Fibroblast of lung (primary cell): ENCODE results near the gene MAGEB3. TPM values are rescaled to one million over a fixed set of nuclear protein-coding genes. Genes with fewer than 3 reads are reported as not detected.
"Not testable (repeated sequence)": the region's sequence is repeated elsewhere in the genome, so short reads cannot be mapped to it uniquely, and the experiment has no call there.

ENCODE experiments used
- DNase-seq, 2 donors: peaks; one replicate each; pipeline versions ENCODE4 v3.0.0 to v3.0.0-alpha.2; 2010; ENCODE audit warnings: low read depth in 2 of 2
- H2AFZ ChIP-seq: 2 replicates; pipeline ENCODE4 v1.5.1; 2012; ENCODE audit warnings: low read length, control low read depth, inconsistent platforms
- H3K27ac ChIP-seq: 2 replicates; pipeline ENCODE4 v1.5.1; 2011; ENCODE audit warnings: low read length, control low read depth; ENCODE audit not compliant: insufficient read depth
- H3K27me3 ChIP-seq: 2 replicates; pipeline ENCODE4 v1.5.1; 2011; ENCODE audit warnings: mild to moderate bottlenecking, low read length; ENCODE audit not compliant: control insufficient read depth, insufficient read depth
- H3K36me3 ChIP-seq: 2 replicates; pipeline ENCODE4 v1.5.1; 2011; ENCODE audit warnings: low read length; ENCODE audit not compliant: control insufficient read depth, insufficient read depth
- H3K4me1 ChIP-seq: 2 replicates; pipeline ENCODE4 v1.5.1; 2011; ENCODE audit warnings: low read length; ENCODE audit not compliant: control insufficient read depth, insufficient read depth; ENCODE audit errors: extremely low read depth
- H3K4me2 ChIP-seq: 2 replicates; pipeline ENCODE4 v1.5.1; 2011; ENCODE audit warnings: low read length, control low read depth; ENCODE audit not compliant: insufficient read depth; ENCODE audit errors: extremely low read depth
- H3K4me3 ChIP-seq, 4 experiments: fragments of 200-600 bp in 1 of 4; sonication (generic) in 1 of 4; replicated peaks in 1 of 4; 2 replicates each; pipeline ENCODE4 v1.5.1; 2011 to 2016; ENCODE audit warnings: low read length in 4 of 4, low read depth in 3 of 4, mild to moderate bottlenecking in 3 of 4, control low read depth in 2 of 4, inconsistent platforms in 1 of 4, mixed read lengths in 1 of 4; ENCODE audit not compliant: insufficient read depth in 1 of 4; ENCODE audit errors: control extremely low read depth in 1 of 4
- H3K79me2 ChIP-seq: 2 replicates; pipeline ENCODE4 v1.5.1; 2012; ENCODE audit warnings: mild to moderate bottlenecking, low read length, inconsistent platforms; ENCODE audit not compliant: control insufficient read depth, insufficient read depth
- H3K9ac ChIP-seq: 2 replicates; pipeline ENCODE4 v1.5.1; 2011; ENCODE audit warnings: mild to moderate bottlenecking, low read length, control low read depth; ENCODE audit not compliant: insufficient read depth
- H3K9me3 ChIP-seq: 2 replicates; pipeline ENCODE4 v1.5.1; 2012; ENCODE audit warnings: low read depth, low read length; ENCODE audit not compliant: control insufficient read depth, insufficient read depth
- H4K20me1 ChIP-seq: 2 replicates; pipeline ENCODE4 v1.5.1; 2011; ENCODE audit warnings: low read length; ENCODE audit not compliant: control insufficient read depth, insufficient read depth; ENCODE audit errors: extremely low read depth
- EZH2 ChIP-seq: IDR thresholded peaks from 2 replicates; pipeline ENCODE4 v1.5.1; 2012; ENCODE audit warnings: low read length, control low read depth, mild to moderate bottlenecking; ENCODE audit errors: missing control alignments
- polyA plus RNA-seq, 2 donors: library from polyadenylated mRNA; depleted of rRNA in 1 of 2; stranded (reverse) in 1 of 2; unstranded in 1 of 2; fragments of >200 nt; gene quantifications; 2 replicates each; pipeline ENCODE4 v1.2.1, GENCODE V29; 2011 to 2012; ENCODE audit warnings: missing spikeins in 1 of 2
- total RNA-seq: library from RNA; depleted of rRNA; stranded (reverse); fragments of >200 nt; gene quantifications from 2 replicates; pipeline ENCODE4 v1.2.1, GENCODE V29; 2014
- TF ChIP-seq, protein P1 (sequence below), 2 donors: IDR thresholded peaks in 1 of 2; conservative IDR thresholded peaks in 1 of 2; 1 replicate in 1 of 2; 2 replicates in 1 of 2; pipeline ENCODE4 v1.5.1; 2011 to 2012; ENCODE audit warnings: low read length in 2 of 2, control low read depth in 1 of 2, inconsistent platforms in 1 of 2, low read depth in 1 of 2, mild to moderate bottlenecking in 1 of 2

The MAGEB3 gene
- total and polyA plus RNA-seq, 2 donors (not counting 1 experiment from before 2014, with no cell fraction given) = not detected

DNA sequence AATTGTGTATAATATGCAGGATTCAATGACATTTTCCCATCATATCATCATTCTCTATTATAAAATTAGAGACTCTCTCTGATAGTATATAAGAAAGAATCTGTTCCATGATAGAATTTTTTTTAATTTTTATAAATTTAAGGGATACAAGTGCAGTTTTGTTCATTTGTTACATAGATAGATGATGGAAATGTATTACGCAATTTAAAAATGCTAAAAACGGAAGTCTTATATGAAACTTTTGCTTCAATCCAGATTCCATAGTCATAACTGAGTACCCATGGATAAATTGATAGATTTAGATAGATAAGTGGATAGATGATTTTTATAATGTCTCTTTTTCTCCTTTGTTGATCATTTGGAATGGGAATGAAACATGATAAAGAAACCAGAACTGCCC is 40.0 kb upstream of the MAGEB3 start:
- Histone ChIP-seq H3K4me2 (no peak overlapping the region), H3K9ac (no peak overlapping the region), H3K79me2 (no peaks in the 10 kb centered on the region), H4K20me1 (no peaks in the 10 kb centered on the region), H3K4me3 (no peak overlapping the region), H3K27ac (no peak overlapping the region), H3K27me3 (no peaks in the 10 kb centered on the region), H3K36me3 (no peaks in the 10 kb centered on the region), H3K4me1 (no peaks in the 10 kb centered on the region), H2AFZ (no peak overlapping the region), H3K9me3 (no peaks in the 10 kb centered on the region)
- DNase-seq = no peak
- TF ChIP-seq, protein P1, sequence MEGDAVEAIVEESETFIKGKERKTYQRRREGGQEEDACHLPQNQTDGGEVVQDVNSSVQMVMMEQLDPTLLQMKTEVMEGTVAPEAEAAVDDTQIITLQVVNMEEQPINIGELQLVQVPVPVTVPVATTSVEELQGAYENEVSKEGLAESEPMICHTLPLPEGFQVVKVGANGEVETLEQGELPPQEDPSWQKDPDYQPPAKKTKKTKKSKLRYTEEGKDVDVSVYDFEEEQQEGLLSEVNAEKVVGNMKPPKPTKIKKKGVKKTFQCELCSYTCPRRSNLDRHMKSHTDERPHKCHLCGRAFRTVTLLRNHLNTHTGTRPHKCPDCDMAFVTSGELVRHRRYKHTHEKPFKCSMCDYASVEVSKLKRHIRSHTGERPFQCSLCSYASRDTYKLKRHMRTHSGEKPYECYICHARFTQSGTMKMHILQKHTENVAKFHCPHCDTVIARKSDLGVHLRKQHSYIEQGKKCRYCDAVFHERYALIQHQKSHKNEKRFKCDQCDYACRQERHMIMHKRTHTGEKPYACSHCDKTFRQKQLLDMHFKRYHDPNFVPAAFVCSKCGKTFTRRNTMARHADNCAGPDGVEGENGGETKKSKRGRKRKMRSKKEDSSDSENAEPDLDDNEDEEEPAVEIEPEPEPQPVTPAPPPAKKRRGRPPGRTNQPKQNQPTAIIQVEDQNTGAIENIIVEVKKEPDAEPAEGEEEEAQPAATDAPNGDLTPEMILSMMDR (conservative IDR thresholded peaks at IDR 0.05 in 1 of 2, IDR thresholded peaks at IDR 0.05 in 1 of 2; ENCODE audit: low read depth in 1 of 2, low read length in 2 of 2) = no peak
- TF ChIP-seq EZH2 = no peak

GRCh38 chrX:30193910-30194309 is 36.5 kb upstream of the MAGEB3 start:
- H3K27ac ChIP-seq, H3K36me3 ChIP-seq, H3K79me2 ChIP-seq, H3K4me2 ChIP-seq, DNase-seq, H2AFZ ChIP-seq, H3K9me3 ChIP-seq, H3K4me1 ChIP-seq, H3K27me3 ChIP-seq, H3K4me3 ChIP-seq, H4K20me1 ChIP-seq, H3K9ac ChIP-seq: not testable (repeated sequence)

DNA sequence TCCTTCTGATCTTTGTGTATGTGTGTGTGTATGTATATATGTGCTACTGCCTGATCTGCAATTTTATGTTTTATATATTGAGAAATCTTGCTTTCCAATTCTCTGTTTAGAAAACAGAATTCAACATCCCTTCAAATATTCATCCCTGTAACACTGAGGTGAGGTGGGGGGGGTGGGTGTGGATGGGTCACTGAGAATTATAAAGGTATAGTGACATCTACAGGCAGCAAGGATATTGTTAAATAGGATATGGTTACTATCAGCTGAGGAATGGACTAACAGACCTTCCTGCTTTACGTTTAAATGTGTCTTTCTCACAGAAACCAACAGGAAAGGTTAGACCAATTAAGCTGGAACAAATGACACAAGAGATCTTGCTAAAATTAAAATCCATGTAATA is 34.1 kb upstream of the MAGEB3 start:
- Histone ChIP-seq H3K9me3 (no peaks in the 10 kb centered on the region), H2AFZ (no peak overlapping the region), H3K4me3 (no peak overlapping the region), H3K4me2 (no peak overlapping the region), H3K27ac (no peak overlapping the region), H3K36me3 (no peaks in the 10 kb centered on the region), H3K9ac (no peak overlapping the region), H4K20me1 (no peaks in the 10 kb centered on the region), H3K27me3 (no peaks in the 10 kb centered on the region), H3K79me2 (no peaks in the 10 kb centered on the region), H3K4me1 (no peaks in the 10 kb centered on the region)
- DNase-seq = peak; percentile 1 to 4
- TF ChIP-seq, protein P1 (conservative IDR thresholded peaks at IDR 0.05 in 1 of 2, IDR thresholded peaks at IDR 0.05 in 1 of 2; ENCODE audit: low read depth in 1 of 2, low read length in 2 of 2) = no peak
- TF ChIP-seq EZH2 = no peak
